ENCODE data around the gene ZGLP1.

DNA sequence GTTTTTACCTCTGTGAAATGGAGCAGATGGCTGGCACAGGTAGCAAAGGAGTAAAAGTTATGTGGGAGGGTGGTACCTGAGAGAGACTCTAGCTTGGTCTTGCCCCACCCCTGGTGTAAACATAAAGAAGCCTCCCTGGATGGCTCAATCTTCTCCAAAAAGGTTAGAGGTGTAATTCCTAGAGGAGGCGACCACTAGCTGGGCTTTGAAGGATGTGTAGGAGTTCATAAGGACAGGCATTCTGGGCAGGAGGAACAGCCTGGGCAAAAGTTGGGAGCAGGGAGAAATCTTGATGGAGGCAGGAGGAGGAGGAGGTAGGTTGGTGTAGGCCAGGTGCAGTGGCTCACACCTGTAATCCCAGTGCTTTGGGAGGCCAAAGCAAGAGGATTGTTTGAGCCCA lies 30.7 kb downstream of the ZGLP1 start:
- TF ChIP-seq TCF7L2 (IDR thresholded peaks at IDR 0.05; ENCODE audit: low read depth, low read length) (no peak), CTCF (IDR thresholded peaks at IDR 0.05) (no peak), SIN3A (IDR thresholded peaks at IDR 0.05; ENCODE audit: borderline replicate concordance, insufficient read depth, low read depth, low read length) (no peak), REST (IDR thresholded peaks at IDR 0.05; ENCODE audit: insufficient read depth in 1 of 2, low read depth in 2 of 2, low read length in 1 of 2) (no peak)

All from Panc1 (cell line).